Common myeloid progenitor, CD34-positive (primary cell): ENCODE data around the gene RNF212B.

Experiments used
- CTCF ChIA-PET: fragments of 350-600 bp; sonication (Branson Sonifier 250); formaldehyde crosslinking; loops from one replicate; lab custom pipeline; 2021; ENCODE audit warnings: antibody characterized with exemption; lab: Charles Lee
- POLR2A ChIA-PET: fragments of 350-600 bp; sonication (Branson Sonifier 250); formaldehyde crosslinking; loops from one replicate; lab custom pipeline; 2021; ENCODE audit warnings: antibody characterized with exemption; lab: Charles Lee
- DNase-seq, 3 donors: peaks; one replicate each; pipeline versions ENCODE4 v3.0.0 to v3.0.0-alpha.2; 2013
- H3K27ac ChIP-seq, 2 experiments: 1 replicate in 1 of 2; 2 replicates in 1 of 2; pipeline ENCODE4 v1.7.0; 2013; ENCODE audit warnings: inconsistent platforms in 2 of 2, low read length in 2 of 2, mild to moderate bottlenecking in 2 of 2, low read depth in 1 of 2, moderate library complexity in 1 of 2; ENCODE audit not compliant: severe bottlenecking in 2 of 2, insufficient read depth in 1 of 2, poor library complexity in 1 of 2
- H3K27me3 ChIP-seq, 5 experiments: replicated peaks in 2 of 5; 1 replicate in 3 of 5; 2 replicates in 2 of 5; pipeline versions ENCODE4 v1.6.1 to v1.7.0; 2013; ENCODE audit warnings: low read length in 4 of 5, mild to moderate bottlenecking in 2 of 5, moderate library complexity in 2 of 5, inconsistent platforms in 1 of 5; ENCODE audit not compliant: insufficient read depth in 5 of 5, control insufficient read depth in 4 of 5
- H3K36me3 ChIP-seq, 4 experiments: 1 replicate in 2 of 4; 2 replicates in 2 of 4; pipeline versions ENCODE4 v1.6.1 to v1.7.0; 2013; ENCODE audit warnings: low read length in 3 of 4, control low read depth in 1 of 4, mild to moderate bottlenecking in 1 of 4; ENCODE audit not compliant: control insufficient read depth in 4 of 4, insufficient read depth in 4 of 4
- H3K4me1 ChIP-seq, 4 experiments: 1 replicate in 3 of 4; 2 replicates in 1 of 4; pipeline versions ENCODE4 v1.6.1 to v1.7.1; 2013; ENCODE audit warnings: low read length in 3 of 4, mild to moderate bottlenecking in 3 of 4, control low read depth in 1 of 4, inconsistent platforms in 1 of 4, moderate library complexity in 1 of 4; ENCODE audit not compliant: control insufficient read depth in 4 of 4, insufficient read depth in 4 of 4; ENCODE audit errors: control extremely low read depth in 1 of 4
- H3K4me3 ChIP-seq, 7 experiments: 1 replicate in 4 of 7; 2 replicates in 3 of 7; pipeline versions ENCODE4 v1.5.1 to v1.7.0; 2013; ENCODE audit warnings: mild to moderate bottlenecking in 7 of 7, low read length in 6 of 7, moderate library complexity in 6 of 7, inconsistent platforms in 2 of 7, low read depth in 2 of 7, control low read depth in 1 of 7; ENCODE audit not compliant: insufficient read depth in 4 of 7, control insufficient read depth in 1 of 7; ENCODE audit errors: extremely low read depth in 1 of 7
- H3K9me3 ChIP-seq, 5 experiments: 1 replicate in 4 of 5; 2 replicates in 1 of 5; pipeline versions ENCODE4 v1.6.1 to v1.7.1; 2013; ENCODE audit warnings: low read length in 4 of 5, mild to moderate bottlenecking in 2 of 5, inconsistent platforms in 1 of 5, low read depth in 1 of 5, moderate library complexity in 1 of 5; ENCODE audit not compliant: control insufficient read depth in 4 of 5, insufficient read depth in 2 of 5; ENCODE audit errors: control extremely low read depth in 1 of 5
- WGBS: methylation state at CpG from one replicate; pipeline ENCODE4 v1.1.5; 2013; ENCODE audit not compliant: insufficient coverage; 5-methylcytosine and 5-hydroxymethylcytosine counted together

RNF212B gene

DNA sequence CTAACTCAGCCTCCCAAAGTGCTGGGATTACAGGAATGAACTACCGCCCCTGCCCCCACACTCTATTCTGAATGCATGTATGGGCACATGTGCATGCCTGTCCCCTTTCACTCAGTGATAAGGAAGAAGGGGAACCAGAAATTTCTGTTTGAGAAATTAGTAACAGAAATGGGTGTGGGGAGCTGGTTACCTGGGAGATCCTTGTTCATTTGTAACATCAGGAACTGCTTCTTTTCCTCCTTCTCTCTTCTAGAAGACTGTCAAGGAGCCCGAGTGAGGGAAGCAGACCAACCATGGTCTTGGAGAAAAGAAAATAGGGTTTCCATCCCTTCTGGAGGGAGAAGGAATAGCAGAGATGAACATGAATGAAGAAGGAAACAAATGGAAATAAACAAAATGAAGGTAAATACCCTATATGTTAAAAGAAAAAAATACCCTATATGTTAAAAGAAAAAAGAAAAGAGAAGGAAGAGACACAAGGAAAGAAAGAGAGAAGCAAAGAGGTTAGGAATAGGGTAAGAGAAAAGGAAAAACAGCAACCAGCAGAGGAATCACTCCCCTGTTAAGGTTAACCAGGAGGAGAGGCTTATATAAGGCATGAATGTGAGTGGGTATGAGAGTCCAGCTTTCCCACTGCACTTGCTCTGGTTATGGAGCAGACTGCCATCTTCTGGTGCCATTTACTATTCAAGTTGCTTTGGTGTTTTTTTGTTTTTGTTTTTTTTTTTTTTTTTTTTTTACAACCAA lies 61.6 kb downstream of the RNF212B start:
- Histone ChIP-seq H3K27me3 (no peaks in the 10 kb centered on the region), H3K27ac (peak overlapping the region in 1 of 2 experiments; percentile 6), H3K36me3 (peaks cover 4 to 29% (median 16%) of the 10 kb centered on the region in 4 experiments), H3K4me1 (peaks cover 10 to 40% (median 30%) of the 10 kb centered on the region in 4 experiments), H3K4me3 (peak overlapping the region in 1 of 7 experiments; percentile 86), H3K9me3 (no peaks in the 10 kb centered on the region)
- ChIA-PET POLR2A (interaction anchor here (3.7 kb wide), 1 partner anchor 22 kb away, joined by 38 read pairs; the partner anchor contains the start of gene PABPN1), CTCF (interaction anchor here (1.5 to 20.4 kb wide), 6 partner anchors 9 to 26 kb away, joined by 3 to 177 read pairs (median 14); partner anchors contain the start of gene PABPN1)
- peak; percentile 78 to 82 (median 80) for DNase-seq
- whole genome bisulfite sequencing: no CpG with 5 or more reads among the region's 2 CpGs

DNA sequence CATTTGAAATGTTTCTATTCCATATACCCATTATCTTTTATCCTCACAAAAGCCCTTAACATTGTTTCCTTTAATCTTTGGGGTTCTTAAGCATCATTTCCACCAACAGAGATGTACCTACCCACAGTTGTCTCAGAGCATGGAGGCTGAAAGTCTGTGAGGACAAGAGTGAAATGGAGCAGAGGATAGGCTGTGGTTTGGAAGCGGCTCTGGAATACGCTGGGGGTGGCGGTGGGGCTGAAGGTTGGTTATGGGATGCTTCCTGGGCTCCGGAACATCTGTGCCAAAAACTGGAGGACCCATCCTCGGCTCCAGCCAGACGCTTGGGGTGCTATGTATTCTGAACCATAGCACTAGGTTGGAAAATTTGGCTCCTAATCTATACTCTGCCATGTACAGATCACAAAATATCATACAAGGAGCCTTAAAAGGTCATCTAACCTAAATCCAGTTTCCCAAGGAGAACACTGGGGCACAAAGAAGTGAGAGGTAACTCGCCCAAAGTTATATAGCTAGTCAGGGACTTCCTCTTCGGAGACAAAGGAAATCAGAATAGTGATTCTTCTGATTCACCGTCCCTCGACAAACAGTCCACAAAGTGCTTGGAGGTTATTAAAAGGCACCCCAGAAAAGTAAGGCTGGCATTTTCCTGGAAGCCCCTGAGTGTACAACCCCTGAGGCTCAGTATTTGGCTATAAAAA lies 62.4 kb downstream of the RNF212B start:
- WGBS: 48% methylated on average over 8 of the region's 10 CpGs
- no peaks in the 10 kb centered on the region for H3K27me3 ChIP-seq
- POLR2A ChIA-PET: interaction anchor here (0.8 to 3.7 kb wide), 3 partner anchors 14 to 27 kb away, joined by 3 to 38 read pairs (median 5); partner anchors contain the start of genes HOMEZ and PABPN1
- H3K9me3 ChIP-seq: no peaks in the 10 kb centered on the region
- no peak for DNase-seq
- peaks cover 4 to 29% (median 16%) of the 10 kb centered on the region in 4 experiments for H3K36me3 ChIP-seq
- CTCF ChIA-PET: interaction anchor here (0.7 to 20.4 kb wide), 15 partner anchors 10 to 191 kb away, joined by 3 to 177 read pairs (median 7); partner anchors contain the start of genes CMTM5, HOMEZ and PABPN1
- H3K4me1 ChIP-seq: peaks cover 10 to 39% (median 28%) of the 10 kb centered on the region in 4 experiments
- H3K4me3 ChIP-seq: peak overlapping the region; percentile 44 to 95 (median 86)
- H3K27ac ChIP-seq: peak overlapping the region; percentile 74 to 90

- DNase-seq: peak in 1 of 3 donors; percentile 33
Observed at GRCh38 chr14:23300687-23301223, 63.0 kb downstream of the RNF212B start.

DNA sequence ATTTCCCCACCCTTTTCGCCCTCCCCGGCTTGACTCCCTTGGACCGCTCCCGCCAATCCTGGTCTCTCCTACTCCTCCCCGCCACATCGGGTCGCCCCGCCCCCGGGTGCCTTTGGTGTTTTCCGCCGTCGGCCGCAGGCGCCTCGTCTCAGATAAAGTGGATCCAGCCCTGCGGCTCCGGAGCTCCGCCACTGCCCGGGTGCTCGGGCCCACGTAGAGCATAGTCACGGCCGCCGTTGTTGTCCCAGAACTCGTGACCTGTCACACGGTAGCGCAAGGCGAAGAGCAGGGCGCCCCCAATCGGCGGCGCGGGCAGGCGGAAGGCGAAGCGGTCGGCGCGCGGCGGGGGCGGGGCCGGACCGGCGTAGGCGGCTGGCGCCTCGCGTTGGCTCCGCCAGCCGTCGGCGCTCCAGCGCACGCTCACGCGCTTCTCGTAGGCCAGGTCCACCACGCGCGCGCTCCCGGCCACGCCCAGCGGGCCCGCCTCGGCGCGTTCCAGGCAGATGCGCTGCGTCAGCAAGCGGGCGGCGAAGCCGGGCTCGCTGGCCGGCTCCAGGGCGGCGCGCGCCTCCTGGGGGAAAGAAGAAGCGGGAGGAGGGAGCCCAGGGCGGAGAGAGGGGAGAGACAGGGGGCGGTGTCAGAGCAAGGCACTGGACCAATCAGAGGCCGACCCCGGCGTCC lies 63.7 kb downstream of the RNF212B start:
- H3K4me3 ChIP-seq: peak overlapping the region; percentile 83 to 95 (median 91)

More at GRCh38 chr14:23300687-23301223, 63.0 kb downstream of the RNF212B start:
- peak overlapping the region; percentile 74 to 90 for H3K27ac ChIP-seq
- CTCF ChIA-PET: interaction anchor here (0.7 to 20.4 kb wide), 16 partner anchors 10 to 192 kb away, joined by 3 to 177 read pairs (median 6); partner anchors contain the start of genes CMTM5, HOMEZ and PABPN1
- peak overlapping the region; percentile 44 to 95 (median 86) for H3K4me3 ChIP-seq
- POLR2A ChIA-PET: interaction anchor here (0.8 to 3.7 kb wide), 8 partner anchors 12 to 79 kb away, joined by 3 to 38 read pairs (median 4); partner anchors contain the start of genes HOMEZ and PABPN1
- peaks cover 10 to 42% (median 31%) of the 10 kb centered on the region in 4 experiments for H3K4me1 ChIP-seq
- 10% methylated on average over 8 of the region's 13 CpGs for WGBS
- H3K9me3 ChIP-seq: no peaks in the 10 kb centered on the region
- peaks cover 4 to 29% (median 16%) of the 10 kb centered on the region in 4 experiments for H3K36me3 ChIP-seq
- H3K27me3 ChIP-seq: no peaks in the 10 kb centered on the region

GRCh38 chr14:23301969-23302289 lies 64.2 kb downstream of the RNF212B start:
- no peaks in the 10 kb centered on the region for H3K27me3 ChIP-seq
- peaks cover 16 to 49% (median 40%) of the 10 kb centered on the region in 4 experiments for H3K4me1 ChIP-seq
- peak overlapping the region; percentile 47 to 84 for H3K27ac ChIP-seq
- H3K4me3 ChIP-seq: peak overlapping the region; percentile 72 to 95 (median 83)
- 0% methylated on average over 21 of the region's 25 CpGs for WGBS
- no peak for DNase-seq
- ChIA-PET CTCF (interaction anchor here (0.8 to 20.4 kb wide), 10 partner anchors 9 to 38 kb away, joined by 3 to 177 read pairs (median 13); partner anchors contain the start of genes HOMEZ and PABPN1), POLR2A (interaction anchor here (1.1 to 3.7 kb wide), 6 partner anchors 15 to 78 kb away, joined by 3 to 38 read pairs (median 6); partner anchors contain the start of genes HOMEZ and PABPN1)
- peaks cover under 1 to 24% (median 10%) of the 10 kb centered on the region in 4 experiments for H3K36me3 ChIP-seq
- H3K9me3 ChIP-seq: no peaks in the 10 kb centered on the region

More for the DNA sequence above, 63.7 kb downstream of the RNF212B start:
- peak overlapping the region; percentile 64 to 90 for H3K27ac ChIP-seq
- peaks cover 4 to 29% (median 13%) of the 10 kb centered on the region in 4 experiments for H3K36me3 ChIP-seq
- H3K27me3 ChIP-seq: no peaks in the 10 kb centered on the region
- under 1% methylated on average over 81 of the region's 87 CpGs for WGBS
- peaks cover 16 to 49% (median 37%) of the 10 kb centered on the region in 4 experiments for H3K4me1 ChIP-seq
- H3K9me3 ChIP-seq: no peaks in the 10 kb centered on the region
- ChIA-PET POLR2A (interaction anchor here (0.8 to 3.7 kb wide), 9 partner anchors 12 to 78 kb away, joined by 3 to 38 read pairs (median 4); partner anchors contain the start of genes HOMEZ and PABPN1), CTCF (interaction anchor here (0.8 to 20.4 kb wide), 15 partner anchors 9 to 192 kb away, joined by 3 to 177 read pairs (median 5); partner anchors contain the start of genes CMTM5, HOMEZ and PABPN1)
- peak; percentile 98 to 99 (median 99) for DNase-seq
